Right lung (tissue), 5 donors: ENCODE data around the gene ASIC1. TPM values are rescaled to one million over a fixed set of nuclear protein-coding genes. Genes with fewer than 3 reads are reported as not detected.
"Not testable (repeated sequence)": the region's sequence is repeated elsewhere in the genome, so short reads cannot be mapped to it uniquely, and the experiment has no call there.

ENCODE experiments used
- DNase-seq, 2 donors: peaks; one replicate each; pipeline ENCODE4 v3.0.0-alpha.2; 2013
- polyA plus RNA-seq, 5 donors: library from polyadenylated mRNA; unstranded; fragments of 120-200 nt; gene quantifications; one replicate each; pipeline versions ENCODE4 v1.2.1 to v1.2.3, GENCODE V29; 2013; ENCODE audit warnings: inconsistent platforms in 1 of 5, low replicate concordance in 1 of 5; ENCODE audit not compliant: insufficient read length in 5 of 5, insufficient read depth in 1 of 5

ASIC1 gene
- polyA plus RNA-seq, 5 donors, result 7.2 to 11.5 (median 9.0) TPM

DNA sequence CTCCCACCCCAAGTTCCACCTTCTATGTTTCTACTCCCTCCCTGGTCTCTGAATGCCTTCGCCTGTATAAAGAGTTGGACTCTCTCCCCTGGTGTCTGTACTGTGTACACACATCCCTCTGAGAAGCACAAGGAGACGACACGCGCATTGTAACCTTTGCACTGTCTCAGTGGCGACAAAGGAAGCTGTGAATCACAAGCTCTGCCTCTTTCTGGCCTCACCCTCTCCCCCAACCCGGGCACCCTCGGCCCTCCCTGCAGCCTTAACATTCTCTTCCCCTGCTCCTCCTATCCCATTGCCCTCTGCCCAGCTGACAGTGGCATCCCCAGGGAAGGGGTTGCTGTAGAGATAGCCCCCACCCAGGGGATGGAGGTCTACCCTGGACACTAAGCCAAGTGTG lies 25.2 kb downstream of the ASIC1 start:
- DNase-seq, result no peak

DNA sequence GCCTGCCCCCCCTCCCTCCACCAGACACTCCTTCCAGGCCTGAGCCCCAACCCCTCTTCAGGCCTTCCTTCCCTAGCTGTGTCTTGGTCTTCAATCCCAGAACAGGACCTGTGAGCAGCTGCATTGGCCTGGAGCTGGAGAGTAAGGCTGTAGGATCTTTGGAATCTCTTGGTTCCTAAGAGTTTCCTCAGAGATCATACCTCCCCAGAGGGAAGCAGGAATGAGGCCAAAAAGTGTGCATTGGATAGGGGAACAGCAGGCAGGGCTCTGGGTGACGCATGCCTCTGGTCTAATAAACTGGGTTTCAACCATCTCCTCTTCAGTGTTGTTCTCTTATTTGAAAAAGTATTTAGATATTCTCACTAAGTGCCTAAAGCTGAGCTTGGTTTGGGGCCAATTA lies 25.9 kb downstream of the ASIC1 start:
- DNase-seq, result no peak

DNA sequence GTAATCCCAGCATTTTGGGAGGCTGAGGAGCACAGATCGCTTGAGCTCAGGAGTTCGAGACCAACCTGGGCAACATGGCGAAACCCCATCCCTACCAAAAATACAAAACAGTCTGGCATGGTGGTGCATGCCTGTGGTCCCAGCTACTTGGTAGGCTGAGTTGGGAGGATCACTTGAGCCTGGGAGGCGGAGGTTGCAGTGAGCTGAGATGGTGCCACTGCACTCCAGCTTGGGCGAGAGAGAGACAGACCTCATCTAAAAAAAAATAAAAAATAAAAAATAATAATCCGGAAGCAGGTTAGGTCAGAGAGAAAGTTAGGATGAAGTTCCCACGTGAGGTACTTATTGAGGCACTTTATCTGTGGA lies 27.0 kb downstream of the ASIC1 start:
- DNase-seq, result not testable (repeated sequence)

DNA sequence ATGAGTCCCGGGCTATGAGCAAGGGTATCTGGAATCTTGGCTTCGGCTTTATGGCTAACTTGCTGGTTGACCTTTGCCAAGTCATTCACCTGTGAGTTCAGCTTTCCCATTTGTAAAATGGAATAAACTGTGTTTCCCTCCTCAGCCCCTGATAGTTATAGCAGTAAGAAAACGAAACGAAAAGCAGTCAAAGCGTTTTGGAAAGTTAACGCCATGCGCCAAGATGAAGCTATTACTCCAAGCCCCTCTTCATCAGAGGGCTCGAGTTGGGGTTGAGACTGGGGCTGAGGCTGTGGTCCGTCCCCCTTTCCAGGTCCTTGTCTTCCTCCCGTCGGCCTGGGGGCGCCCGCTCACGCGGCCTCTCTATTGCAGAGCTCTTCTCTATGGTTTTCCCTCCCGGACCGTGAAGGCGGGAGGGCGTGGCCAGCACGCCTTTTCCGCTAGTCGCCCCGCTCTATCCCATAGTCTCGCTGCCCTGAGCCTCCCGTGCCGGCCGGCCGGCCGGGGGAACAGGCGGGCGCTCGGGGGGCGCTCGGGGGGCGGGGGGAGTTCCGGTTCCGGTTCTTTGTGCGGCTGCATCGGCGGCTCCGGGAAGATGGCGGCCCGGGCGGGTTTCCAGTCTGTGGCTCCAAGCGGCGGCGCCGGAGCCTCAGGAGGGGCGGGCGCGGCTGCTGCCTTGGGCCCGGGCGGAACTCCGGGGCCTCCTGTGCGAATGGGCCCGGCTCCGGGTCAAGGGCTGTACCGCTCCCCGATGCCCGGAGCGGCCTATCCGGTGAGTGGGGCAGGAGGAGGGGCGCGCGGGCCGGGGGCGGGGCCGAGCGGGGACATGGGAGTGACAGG lies 27.6 kb downstream of the ASIC1 start, which contains the start of gene SMARCD1:
Gene SMARCD1, plus strand, starts transcription at position 568 of the 840 bp plus-strand sequence. Its CDS starts 28 bp downstream, at position 596.
- peak; percentile 91 to 93 for DNase-seq

DNA sequence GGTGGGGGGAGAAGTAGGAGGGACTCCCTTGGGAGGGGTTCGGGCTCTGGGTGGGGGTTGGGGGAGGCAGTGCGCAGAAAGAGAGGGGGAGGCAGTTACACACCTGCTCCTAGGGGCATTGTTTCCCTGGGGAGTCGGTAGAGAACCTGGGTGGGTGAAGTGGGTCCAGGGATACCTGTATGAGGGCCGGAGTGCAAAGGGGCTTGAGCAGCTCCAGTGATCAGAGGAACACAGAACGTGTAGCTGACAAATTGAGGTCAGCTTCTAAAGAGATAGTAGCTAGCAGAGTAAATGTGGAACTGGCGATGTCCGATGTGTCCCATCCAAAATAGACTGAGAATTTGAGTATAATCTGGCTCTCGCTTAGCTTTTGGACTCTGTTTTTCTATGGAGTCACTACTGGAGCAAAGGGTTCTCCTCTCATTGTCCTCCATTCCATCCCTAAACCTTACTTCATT lies 28.2 kb downstream of the ASIC1 start:
- DNase-seq, result no peak

DNA sequence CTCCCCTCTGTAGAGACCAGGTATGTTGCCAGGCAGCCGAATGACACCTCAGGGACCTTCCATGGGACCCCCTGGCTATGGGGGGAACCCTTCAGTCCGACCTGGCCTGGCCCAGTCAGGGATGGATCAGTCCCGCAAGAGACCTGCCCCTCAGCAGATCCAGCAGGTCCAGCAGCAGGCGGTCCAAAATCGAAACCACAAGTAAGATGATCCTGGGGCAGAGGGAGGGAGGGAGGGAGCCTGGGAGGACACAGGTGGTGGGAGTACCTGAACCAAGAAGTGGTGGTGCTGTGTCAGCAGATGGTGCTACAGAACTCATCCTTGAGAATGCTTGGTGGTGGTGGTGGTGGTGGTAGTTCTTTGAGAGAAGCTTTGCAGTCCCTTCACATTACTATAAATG lies 28.8 kb downstream of the ASIC1 start:
- no peak for DNase-seq

DNA sequence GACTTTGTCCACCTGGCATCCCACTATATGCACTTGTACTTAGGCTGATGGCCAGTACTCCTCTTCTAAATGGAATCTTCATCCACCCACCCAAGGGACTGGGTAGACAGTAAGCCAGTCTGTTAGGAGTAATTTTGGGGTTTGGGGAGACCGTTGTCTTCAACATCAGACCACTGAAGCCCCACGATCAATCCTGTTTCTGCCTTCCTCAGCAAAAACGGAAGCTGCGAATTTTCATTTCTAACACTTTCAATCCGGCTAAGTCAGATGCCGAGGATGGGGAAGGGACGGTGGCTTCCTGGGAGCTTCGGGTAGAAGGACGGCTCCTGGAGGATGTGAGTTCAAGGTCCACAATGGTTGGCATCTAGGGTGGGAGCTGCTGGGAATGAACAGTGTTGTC lies 29.8 kb downstream of the ASIC1 start:
- no peak for DNase-seq

DNA sequence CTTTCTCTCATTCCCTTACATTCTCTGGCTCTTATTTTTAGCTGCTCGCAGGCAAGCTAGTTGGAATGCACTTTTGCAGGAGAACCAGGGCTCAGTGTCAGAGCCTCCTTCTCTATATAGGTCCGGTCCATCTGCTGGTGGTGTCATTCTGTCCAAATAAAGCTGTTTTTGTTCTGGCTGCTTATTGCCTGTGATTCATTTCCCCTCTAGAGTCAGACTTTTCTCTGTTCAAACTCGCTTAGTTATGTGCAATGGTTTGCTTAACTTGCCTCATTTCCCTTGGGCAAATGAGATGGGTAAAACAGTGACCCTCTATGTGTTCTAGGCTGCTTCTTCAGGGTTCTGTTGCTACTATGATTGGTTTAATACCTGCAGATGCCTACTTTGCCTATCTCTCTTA lies 30.6 kb downstream of the ASIC1 start:
- DNase-seq, result no peak

DNA sequence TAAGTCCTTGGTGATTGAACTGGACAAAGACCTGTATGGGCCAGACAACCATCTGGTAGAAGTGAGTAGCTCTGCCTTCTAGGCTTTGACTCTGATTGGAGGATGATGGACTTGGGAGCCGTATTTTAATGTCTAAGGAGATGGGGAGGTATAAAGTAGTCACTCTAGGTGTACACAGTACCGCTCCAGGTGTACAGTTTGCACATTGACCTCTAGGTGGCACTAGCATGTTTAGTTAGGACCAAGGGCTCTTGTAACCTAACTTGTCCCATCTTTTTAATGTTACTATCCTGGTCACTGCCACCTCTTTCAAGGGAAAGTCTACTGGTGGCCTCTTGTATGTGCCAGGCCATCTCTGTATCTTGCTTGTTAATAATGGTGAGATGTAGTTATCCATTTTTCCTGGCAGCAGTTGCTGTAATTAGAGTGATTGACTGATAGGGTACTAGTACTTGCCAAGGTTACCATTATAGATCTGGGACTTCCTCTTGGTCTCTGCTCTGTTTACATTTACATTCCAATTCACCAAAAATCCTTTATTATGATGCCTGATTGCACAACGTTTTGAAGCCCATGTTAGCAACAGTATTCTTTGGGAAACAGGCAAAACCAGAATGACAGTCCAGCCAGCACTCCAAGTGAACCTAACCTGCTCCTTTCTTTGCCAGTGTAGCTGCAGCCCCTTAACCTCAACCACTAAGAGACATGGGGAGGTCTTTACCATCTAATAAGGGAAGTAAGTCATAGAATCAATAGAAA lies 31.4 kb downstream of the ASIC1 start:
- DNase-seq, result no peak

DNA sequence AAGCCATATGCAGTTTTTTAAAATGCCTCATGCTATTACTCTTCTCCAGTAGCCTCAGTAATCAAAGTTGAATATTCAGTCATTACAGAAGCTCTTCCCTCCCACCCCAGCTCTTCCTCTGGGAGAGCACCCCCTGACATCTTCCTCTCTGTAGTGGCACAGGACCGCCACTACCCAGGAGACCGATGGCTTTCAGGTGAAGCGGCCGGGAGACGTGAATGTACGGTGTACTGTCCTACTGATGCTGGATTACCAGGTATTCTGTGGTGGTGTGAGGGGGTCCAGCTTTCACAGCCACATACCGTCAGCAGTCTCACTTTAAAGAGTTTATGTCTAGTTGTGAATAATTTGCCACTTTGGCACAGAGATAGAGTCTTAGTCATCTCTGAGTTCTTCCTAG lies 32.3 kb downstream of the ASIC1 start:
- no peak for DNase-seq

DNA sequence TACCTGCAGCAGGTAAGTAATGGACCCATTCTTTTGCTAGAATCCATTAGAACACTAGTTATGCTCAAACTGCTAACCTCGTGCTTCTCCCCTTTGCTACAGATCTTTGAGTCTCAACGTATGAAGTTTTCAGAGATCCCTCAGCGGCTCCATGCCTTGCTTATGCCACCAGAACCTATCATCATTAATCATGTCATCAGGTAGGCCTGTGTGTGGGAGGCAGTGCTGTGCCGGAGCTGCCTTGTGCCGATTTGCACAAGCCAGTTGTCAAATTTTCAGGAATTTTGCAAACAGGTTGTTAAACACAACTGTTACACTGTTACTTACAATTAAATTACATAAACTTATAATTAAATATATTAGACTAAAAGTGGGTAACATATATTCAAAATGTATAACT lies 33.0 kb downstream of the ASIC1 start:
- DNase-seq, result no peak

DNA sequence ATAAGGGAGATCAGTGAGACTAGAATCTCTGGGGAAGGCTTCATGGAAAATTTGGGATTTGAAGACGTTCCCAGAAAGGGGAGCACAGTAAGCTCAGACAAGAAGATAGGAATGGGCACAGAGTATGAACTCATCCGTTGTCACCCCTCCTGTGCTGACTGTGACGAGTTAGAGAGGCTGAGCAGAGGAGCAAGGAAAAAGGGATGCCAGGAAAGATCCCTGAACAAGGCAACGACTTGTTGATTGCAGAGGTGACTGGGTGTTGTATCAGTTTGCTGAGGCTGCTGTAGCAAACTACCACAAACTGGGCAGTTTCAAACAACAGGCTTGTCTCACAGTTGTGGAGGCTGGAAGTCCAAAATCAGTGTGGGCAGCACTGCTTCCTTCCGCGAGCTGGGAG lies 40.6 kb downstream of the ASIC1 start:
- DNase-seq, result no peak

DNA sequence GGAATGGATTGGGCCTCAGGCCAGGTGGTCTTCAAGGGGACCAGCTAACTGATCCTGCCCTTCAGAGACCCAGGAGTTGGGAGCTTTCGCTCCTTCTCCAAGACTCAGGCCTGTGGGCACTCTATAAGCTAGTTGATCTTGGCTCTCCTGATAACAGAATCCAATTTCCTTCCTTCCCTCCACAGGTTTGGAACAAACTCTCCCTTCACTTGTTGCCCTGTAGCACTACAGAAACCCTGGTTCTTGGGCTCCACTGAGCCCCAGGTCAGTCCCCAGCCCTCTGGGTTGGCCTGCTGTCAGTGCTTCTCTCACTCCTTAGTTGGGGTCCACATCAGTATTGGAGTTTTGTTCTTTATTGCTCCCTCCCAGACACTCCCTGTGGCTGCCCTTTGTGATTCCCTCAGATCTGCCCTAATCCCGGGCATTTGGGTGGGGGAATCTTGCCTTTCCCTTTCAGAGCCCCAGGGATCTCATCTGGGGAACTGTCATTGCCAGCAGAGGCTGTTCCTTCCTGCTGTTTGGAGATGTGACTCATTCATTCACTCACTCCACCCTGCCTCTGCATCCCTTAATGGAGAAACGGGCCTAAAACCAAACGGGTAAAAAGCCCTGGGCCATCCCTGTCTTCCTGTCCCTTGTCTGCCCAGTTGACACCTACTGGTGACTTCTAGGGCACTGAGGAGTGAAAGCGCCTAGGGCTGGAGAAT lies 42.1 kb downstream of the ASIC1 start:
- DNase-seq, result no peak

DNA sequence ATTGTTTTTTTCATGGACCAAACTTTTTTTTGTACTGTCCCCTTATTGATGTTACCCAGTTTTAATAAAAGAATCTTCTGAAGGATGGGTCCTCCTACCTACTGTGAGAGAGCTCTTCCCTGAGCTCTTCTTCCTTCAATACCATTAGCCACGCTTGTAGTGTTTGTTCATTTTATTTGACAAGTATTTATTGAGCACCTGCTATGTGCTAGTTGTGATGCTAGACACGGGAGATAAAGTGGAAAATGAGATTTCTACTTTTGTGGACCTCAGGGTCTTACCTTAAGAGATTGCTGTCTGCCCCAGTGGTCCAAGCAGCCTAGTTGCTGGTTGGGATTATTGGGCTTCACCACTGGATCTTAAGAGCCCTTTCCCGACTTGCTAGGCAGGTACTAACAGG lies 43.2 kb downstream of the ASIC1 start:
- no peak for DNase-seq

DNA sequence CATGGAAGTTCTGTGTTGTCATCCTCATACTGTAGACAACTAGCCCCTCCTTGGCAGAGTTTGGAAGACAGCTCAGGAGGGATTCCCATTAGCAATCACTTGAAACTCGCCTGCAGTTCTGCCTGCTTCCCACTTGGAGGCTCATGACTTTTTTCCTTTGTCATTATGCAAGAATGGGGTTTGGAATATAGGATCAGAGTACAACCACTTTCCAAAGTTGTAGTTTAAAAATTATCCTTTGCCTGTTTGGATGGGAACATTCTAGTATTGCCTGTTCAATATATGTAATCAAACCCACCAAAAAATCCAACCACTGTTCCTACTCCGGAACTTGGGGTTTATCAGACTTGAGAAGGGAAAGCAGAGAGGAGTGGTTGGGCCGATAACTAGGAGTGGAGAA lies 44.3 kb downstream of the ASIC1 start:
- no peak for DNase-seq

DNA sequence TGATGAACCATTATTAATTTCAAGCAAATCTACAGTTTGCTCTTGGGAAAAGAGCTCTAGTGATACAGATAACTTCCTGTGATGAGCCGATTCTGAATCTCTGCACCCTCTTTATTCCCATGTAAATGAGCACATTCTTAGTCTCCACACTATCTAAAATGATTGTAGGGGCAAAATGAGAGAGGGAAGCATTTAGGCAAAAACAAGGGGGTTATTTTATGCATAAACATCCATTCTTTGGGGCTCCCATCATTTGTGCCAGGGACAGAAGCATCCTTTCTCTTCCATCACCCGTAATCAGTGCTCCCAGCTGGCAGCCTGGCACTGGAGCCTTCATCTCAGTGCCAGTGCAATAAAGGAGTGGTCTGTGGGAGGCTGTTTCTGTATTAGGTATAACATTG lies 44.7 kb downstream of the ASIC1 start:
- no peak for DNase-seq

DNA sequence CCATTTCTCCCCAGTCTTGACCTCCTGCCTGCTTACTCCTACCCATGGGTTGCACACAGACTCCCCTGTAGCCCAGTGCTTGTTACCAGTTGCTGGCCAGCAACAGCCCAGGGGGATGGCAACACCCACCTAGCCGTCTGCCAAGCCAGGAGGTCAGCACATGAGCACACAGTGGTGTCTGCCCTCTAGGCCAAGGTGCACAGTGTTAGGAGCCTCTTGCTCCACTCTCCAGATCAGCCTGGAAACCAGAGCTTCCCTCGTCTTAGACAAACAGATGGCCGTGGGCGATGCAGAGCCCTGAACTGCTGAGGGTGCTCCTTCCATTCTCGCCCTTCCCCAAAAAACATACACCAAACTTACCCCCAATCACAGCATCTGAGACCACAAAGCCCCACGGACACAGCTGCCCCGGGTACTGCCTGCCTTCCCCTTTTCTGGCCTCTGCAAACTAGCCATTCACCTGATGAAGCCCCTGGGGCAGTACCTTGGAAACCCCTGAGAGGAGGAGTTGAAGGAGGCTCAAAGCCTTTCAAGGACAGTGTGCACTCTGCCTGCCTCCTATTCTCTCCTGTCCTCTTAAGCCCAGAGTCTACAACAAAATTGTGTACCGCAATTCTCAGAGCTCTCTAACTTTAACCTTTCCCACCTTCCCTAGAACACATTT lies 45.4 kb downstream of the ASIC1 start:
- DNase-seq, result no peak

DNA sequence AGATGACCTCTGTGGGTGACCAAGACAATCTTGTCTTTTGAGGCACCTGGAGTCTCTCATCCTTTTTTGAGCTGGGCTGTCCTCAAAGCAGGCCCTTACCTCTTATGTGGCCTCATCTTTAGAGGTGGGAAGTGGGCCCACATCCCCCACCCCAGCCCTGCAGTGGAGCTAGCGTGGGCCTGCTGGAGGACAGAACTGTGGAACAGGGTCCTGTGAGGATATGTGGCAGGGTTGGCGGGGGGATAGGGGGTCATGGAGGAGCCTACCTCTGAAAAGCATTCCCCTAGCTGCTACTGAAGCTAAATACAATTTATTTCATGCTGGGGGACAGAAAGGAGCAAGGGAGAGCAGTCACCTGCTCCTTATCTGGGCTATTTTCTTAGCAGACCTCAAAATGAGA lies 46.0 kb downstream of the ASIC1 start:
- no peak for DNase-seq

DNA sequence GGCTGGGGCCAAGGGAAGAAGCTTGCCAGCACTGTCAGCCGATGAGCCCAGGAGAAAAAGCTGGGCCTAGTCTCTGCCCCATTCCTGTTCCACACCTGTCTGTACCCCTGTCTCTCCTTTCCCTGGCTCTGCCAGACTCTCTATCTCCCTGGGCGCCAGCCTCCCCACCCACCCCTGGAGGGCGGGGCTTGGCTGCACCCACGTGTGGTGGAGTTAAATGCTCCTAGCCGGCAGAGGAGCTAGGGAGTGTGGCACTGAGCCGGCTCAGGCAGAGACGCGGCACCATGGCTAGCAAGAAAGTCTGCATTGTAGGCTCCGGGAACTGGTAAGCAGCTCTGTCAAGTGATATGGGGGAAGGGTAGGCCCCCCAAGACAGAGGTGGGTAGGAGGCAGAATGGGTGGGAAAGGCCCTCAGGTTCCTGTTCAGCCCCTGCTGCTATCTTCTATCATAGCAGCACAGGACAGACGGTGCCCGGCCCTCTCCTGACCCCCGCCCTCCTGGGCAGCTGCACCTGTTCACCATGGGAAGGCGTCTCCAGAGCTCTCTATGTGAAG lies 46.4 kb downstream of the ASIC1 start, which contains the start of gene GPD1:
Gene GPD1, plus strand, starts transcription at position 242 of the 555 bp plus-strand sequence. Its CDS starts 43 bp downstream, at position 285.
- DNase-seq, result no peak

DNA sequence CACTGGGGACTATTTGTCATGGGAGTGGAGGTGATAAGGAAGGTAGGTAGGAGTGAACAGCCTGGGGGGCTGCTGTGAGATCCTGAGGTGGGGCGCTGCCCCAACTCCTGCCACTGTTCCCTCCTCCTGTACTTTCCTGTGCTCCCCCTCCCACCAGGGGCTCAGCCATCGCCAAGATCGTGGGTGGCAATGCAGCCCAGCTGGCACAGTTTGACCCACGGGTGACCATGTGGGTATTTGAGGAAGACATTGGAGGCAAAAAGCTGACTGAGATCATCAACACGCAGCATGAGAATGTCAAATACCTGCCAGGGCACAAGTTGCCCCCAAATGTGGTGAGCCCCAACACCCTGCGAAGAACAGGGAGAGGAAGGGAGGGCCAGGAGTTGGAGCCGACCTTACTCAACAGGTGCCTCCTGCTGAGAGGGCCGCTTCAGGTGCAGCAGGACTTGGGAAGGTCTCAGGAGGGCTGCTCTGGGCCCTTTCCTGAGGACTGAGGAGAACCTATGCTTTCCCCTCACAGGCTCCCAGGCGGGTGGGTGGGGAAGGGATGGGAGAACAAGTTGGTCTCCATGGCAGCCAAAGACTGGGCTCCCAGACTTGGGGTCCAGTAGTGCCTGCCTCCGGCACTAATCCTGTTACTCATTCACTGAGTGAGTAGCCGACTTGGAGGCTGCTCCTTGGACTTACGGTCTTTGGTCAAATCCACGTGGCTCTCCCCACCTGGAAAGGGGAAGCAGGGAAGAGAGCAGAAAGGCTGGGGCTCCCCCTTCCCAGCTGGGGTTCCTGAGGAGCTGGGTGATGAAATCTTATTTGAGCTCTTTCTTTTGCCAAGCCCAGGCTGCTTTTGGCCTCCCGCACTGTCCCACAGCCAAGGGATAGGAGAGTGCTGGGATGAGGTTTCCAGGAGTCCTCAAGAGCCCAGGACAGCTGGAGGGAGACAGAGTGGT lies 47.3 kb downstream of the ASIC1 start:
- DNase-seq, result no peak
